ENCODE measurements around the gene CDK1. TPM values are rescaled to one million over a fixed set of nuclear protein-coding genes. Genes with fewer than 3 reads are reported as not detected.

The CDK1 gene
- total RNA-seq, 2 experiments from 2014 or later: 121 to 125 TPM

DNA sequence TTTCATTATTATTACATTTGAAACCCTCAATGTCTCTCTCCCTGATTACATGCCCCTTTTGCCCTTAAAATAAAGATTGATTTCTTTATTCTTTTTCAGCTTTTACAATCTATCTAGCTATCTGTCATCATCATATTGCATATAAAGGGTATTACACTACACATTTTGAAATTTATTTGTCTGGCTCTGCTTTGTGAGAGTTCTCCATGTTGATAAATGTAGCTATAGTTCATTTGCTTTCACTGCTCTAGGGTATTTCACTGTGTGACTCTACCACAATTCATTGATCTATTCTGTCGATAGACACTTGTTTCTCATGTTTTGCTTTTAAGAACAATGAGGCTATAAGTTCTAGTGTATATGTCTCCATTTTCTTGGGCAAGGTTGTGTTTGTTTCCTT, 25.6 kb downstream of the CDK1 start:
- no peak for DNase-seq
- POLR2A ChIA-PET: no interaction called here
- CTCF ChIA-PET: no interaction called here

DNA sequence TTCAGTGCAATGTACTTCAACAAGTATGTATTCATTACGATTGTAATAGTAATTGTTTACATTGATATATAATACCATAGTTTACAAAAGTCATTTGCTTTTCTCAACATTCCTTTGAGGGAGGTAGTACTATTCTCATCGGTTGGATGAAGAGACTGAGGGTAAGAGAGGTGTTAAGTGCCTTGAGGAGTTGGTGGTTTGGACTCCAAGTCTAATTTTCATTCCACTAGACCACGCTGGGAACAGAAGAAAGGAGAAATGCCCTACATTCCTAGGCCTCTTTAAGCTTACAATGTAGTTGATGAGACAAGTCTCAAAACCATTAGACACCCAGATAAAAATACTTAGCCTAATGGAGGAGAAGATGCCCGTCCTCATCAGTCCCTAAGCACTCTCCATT, 28.6 kb downstream of the CDK1 start:
- ChIA-PET CTCF (no interaction called here), POLR2A (no interaction called here)
- Mint-ChIP-seq H3K4me1 (no peaks in the 10 kb centered on the region), H3K27me3 (no peaks in the 10 kb centered on the region), H3K36me3 (ENCODE audit: low read depth) (peaks cover 13% of the 10 kb centered on the region), H3K27ac (no peak overlapping the region), H3K9me3 (no peaks in the 10 kb centered on the region), H3K4me3 (no peak overlapping the region)
- DNase-seq: no peak

More for the DNA sequence above, 25.6 kb downstream of the CDK1 start:
- H3K4me1 Mint-ChIP-seq: no peaks in the 10 kb centered on the region
- no peaks in the 10 kb centered on the region for H3K9me3 Mint-ChIP-seq
- no peak overlapping the region for H3K4me3 Mint-ChIP-seq
- no peak overlapping the region for H3K27ac Mint-ChIP-seq
- no peaks in the 10 kb centered on the region for H3K27me3 Mint-ChIP-seq
- peaks cover 13% of the 10 kb centered on the region for H3K36me3 Mint-ChIP-seq (ENCODE audit: low read depth)

DNA sequence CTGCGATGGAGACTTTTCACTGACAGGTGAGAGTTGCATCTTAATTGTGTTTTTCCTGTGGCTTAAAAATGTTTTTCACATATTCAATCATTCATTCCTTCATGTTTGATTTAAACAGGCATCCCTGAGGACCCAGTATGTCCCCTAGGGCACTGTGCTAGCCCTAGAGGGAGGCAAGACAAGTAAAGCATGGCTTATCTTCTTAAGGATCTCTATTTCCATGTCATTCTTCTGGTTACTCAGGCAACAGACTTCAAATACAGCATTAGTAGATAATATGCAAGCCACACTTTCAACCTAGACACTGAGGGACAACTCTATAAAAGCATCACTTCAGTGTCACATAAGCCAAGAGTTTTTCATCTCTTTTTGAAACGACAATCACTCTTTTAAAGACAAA, 29.2 kb downstream of the CDK1 start:
- CTCF ChIA-PET: no interaction called here
- no peaks in the 10 kb centered on the region for H3K27me3 Mint-ChIP-seq
- POLR2A ChIA-PET: no interaction called here
- H3K36me3 Mint-ChIP-seq (ENCODE audit: low read depth): peaks cover 13% of the 10 kb centered on the region
- H3K4me3 Mint-ChIP-seq: no peak overlapping the region
- H3K9me3 Mint-ChIP-seq: no peaks in the 10 kb centered on the region
- H3K4me1 Mint-ChIP-seq: no peaks in the 10 kb centered on the region
- DNase-seq: no peak
- no peak overlapping the region for H3K27ac Mint-ChIP-seq

DNA sequence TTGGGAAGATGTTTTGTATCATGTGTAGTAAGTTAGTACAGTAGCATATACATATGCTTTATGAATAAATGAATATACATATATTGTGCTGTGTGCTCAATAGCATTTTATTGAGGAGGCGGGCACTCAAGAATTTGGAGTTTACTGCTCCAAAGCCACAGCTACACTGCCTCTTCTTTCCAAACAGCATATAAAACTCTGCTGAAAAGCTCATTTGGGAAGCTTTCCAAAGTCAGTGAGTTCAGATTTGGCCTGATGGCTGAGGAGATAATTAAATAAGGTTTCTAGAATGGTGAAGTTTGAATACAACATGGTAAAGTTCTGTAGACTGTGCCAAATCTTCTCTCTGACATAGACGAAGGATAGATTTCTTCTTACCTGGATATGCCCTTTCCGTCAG, 29.8 kb downstream of the CDK1 start:
- no peaks in the 10 kb centered on the region for H3K4me1 Mint-ChIP-seq
- peaks cover 13% of the 10 kb centered on the region for H3K36me3 Mint-ChIP-seq (ENCODE audit: low read depth)
- DNase-seq: no peak
- H3K4me3 Mint-ChIP-seq: no peak overlapping the region
- POLR2A ChIA-PET: no interaction called here
- no peaks in the 10 kb centered on the region for H3K27me3 Mint-ChIP-seq
- H3K9me3 Mint-ChIP-seq: no peaks in the 10 kb centered on the region
- no peak overlapping the region for H3K27ac Mint-ChIP-seq
- CTCF ChIA-PET: no interaction called here

DNA sequence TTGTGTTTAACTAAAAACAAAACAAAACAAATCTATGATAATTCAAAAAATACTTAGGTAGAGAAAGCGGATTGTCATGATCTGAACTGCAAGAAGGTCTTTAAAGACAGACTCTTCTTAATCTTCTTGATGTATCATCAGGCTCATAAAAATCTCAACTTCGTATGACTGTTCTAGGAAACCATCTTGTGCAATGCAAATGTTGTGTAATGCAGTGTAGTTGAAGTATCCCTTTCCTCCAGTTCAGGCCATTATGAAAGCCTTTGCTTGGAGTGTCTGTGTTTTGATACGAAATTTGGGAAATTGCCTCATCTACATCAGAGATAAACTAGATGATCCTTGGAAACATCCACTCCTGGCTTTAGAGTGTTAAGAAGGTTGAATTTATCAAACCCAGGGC, 30.9 kb downstream of the CDK1 start:
- no peaks in the 10 kb centered on the region for H3K4me1 Mint-ChIP-seq
- CTCF ChIA-PET: no interaction called here

DNA sequence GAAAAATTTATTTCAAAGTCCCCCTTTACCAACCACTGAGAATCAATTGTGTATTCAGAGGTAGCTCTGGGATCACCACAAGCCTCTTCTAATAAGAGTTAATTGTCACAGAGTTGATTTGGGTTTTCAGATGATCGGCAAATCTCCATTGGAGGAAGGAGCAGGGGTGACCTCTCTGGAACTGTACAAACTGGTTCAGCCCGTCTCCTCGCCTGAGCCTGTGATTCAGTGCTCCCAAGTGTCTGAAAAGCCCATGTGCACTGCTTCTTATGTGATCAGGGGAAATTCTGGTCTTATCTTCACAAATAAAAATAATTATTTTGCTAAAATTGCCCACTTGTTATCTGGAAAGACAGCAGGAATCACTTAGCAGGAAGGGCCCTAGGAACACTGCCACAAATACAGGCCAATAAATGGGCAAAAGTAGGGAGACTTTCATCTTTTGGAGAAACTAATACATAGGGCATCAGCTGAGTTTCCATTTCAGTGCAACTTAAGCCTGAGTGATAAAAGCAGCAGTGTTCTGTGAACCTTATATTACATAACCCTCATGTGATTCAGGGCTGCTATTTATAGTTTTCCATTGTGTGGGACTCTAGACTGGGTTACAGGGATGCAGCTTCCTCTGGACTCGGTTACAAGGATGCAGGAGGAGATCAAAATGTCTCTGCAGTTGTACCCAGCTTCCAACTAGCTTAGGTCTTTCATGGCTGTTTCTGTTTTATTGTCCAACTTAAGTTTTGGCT, 32.3 kb downstream of the CDK1 start:
- ChIA-PET POLR2A (no interaction called here), CTCF (no interaction called here)
- Mint-ChIP-seq H3K4me3 (no peak overlapping the region), H3K27ac (no peak overlapping the region), H3K9me3 (no peaks in the 10 kb centered on the region), H3K27me3 (no peaks in the 10 kb centered on the region), H3K4me1 (no peaks in the 10 kb centered on the region), H3K36me3 (ENCODE audit: low read depth) (peaks cover 7% of the 10 kb centered on the region)
- DNase-seq: no peak

More for the DNA sequence above, 30.9 kb downstream of the CDK1 start:
- no peak for DNase-seq
- Mint-ChIP-seq H3K9me3 (no peaks in the 10 kb centered on the region), H3K27me3 (no peaks in the 10 kb centered on the region), H3K36me3 (ENCODE audit: low read depth) (peaks cover 7% of the 10 kb centered on the region), H3K27ac (no peak overlapping the region), H3K4me3 (no peak overlapping the region)
- POLR2A ChIA-PET: no interaction called here

DNA sequence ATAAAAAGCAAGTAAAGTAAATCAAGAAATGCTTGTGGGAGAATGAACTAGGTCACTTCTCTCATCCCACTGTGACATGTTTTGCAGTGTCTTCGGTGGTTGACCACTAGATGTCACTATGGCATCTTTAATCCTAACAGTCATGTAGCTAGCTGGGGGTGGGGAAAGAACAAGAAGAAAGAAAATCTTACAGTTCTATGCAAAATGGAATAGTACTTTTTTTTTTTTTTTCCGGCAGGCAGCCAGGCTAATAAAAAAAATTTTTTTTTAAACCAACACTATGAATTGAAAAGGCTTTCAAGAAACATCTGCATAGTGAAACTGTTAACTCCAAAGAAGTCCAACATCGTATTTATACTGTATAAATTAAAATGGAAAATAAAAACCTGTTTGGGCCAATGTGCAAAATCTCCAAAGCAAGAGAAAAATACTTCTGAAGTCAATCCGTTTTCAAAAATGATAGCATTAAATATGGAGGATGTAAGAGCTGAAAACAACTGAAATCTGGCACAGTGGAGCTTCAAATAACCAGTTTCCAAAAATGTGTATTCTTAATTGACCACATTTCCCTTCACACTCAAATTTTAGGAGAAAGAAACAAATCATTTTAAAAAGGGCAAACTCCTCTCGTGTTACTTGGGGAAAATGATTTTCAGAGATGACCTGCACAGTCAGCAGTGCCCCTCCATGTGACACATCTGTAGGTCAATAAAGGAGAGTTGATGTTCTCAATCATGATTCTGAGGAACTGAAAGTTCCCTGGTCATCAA, 38.5 kb downstream of the CDK1 start:
- ChIA-PET POLR2A (no interaction called here), CTCF (interaction anchor here (0.7 to 1.3 kb wide), 10 partner anchors 12 to 1017 kb away, joined by 3 to 7 read pairs (median 4); partner anchors contain the start of gene CDK1)
- no peaks in the 10 kb centered on the region for H3K9me3 Mint-ChIP-seq
- H3K27me3 Mint-ChIP-seq: peaks cover 4% of the 10 kb centered on the region
- H3K36me3 Mint-ChIP-seq (ENCODE audit: low read depth): no peaks in the 10 kb centered on the region
- peaks cover 7% of the 10 kb centered on the region for H3K4me1 Mint-ChIP-seq
- H3K27ac Mint-ChIP-seq: no peak overlapping the region
- no peak overlapping the region for H3K4me3 Mint-ChIP-seq
- DNase-seq: peak; percentile 21

DNA sequence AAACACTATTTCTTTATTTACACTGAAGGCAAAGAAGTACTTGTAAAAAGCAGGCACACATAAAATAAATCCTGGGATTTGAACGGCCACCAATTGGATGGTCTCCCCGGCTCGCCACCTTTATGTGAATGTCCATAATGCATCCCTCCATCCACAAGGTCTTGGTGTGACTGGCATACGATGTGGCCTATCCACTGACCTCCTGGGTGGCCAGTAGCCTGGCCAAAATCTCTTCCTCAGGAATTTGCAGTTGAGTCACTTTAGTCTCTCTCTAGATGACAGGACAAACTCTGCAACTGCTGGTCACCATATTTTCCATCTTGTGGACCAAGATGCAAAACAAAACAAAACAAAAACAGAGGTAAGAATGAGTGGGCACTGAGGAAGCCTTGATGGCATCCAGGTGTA, 39.1 kb downstream of the CDK1 start:
- Mint-ChIP-seq H3K9me3 (no peaks in the 10 kb centered on the region), H3K36me3 (ENCODE audit: low read depth) (no peaks in the 10 kb centered on the region), H3K4me3 (no peak overlapping the region), H3K4me1 (peaks cover 7% of the 10 kb centered on the region), H3K27ac (no peak overlapping the region), H3K27me3 (peaks cover 4% of the 10 kb centered on the region)
- POLR2A ChIA-PET: no interaction called here
- no peak for DNase-seq
- CTCF ChIA-PET: interaction anchor here (0.8 to 1.3 kb wide), 4 partner anchors 21 to 468 kb away, joined by 3 to 7 read pairs (median 5); partner anchors contain the start of gene CDK1

DNA sequence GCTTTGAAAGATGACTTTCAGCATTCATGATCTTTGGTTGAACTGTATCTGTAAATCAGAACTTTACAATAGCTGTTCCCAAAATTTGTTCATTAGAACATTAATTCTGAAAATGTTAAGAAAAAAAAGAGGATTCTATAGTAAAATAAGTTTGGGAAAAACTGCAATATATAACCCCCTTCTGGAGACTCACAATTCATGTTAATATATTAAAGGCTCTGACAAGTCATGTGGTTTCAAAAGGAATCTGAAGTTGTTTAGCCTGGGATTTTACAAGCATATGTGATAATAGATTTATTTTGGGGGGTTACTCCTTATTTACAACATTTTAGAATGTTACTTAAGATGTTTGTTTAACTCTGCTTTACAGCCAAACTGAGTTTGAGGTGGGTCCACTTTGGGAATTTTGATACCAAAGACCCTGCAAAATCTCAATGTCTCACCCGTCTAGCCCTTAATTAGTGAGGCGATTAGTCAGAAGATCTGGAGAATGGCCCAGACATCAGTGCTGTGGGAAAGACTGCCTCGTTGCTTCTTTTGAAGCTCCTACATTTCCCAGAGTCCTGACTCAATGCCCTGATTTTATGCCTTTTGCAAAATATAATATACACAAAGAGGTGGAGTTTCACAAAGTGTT, 40.0 kb downstream of the CDK1 start:
- DNase-seq: no peak
- no peak overlapping the region for H3K4me3 Mint-ChIP-seq

DNA sequence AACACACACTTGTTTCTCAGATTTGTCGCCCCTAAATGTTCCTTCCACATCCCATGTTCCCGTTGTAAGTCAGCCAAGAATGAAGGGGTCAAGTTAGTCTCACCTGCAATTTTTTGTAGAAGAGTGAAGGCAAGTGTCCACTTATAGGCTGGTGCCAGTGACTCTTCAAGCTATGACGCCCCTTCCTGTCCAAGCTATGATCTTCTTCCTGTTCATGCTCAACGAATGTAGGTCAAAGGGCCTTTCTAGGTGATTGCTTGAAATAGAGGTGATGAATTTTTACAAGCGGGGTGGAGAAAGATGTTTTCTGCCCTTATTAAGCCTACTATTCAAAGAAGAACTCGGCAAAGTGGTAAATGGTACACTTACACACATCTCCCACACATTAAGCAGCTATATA, 41.0 kb downstream of the CDK1 start:
- H3K4me1 Mint-ChIP-seq: peaks cover 7% of the 10 kb centered on the region
- H3K9me3 Mint-ChIP-seq: no peaks in the 10 kb centered on the region
- H3K4me3 Mint-ChIP-seq: no peak overlapping the region
- CTCF ChIA-PET: interaction anchor here (0.5 to 1.7 kb wide), 5 partner anchors 17 to 1221 kb away, joined by 3 to 9 read pairs (median 3); no protein-coding TSS in a partner anchor
- no peak overlapping the region for H3K27ac Mint-ChIP-seq
- POLR2A ChIA-PET: interaction anchor here (1.0 kb wide), 1 partner anchor 41 kb away, joined by 3 read pairs; the partner anchor contains the start of gene CDK1
- no peaks in the 10 kb centered on the region for H3K36me3 Mint-ChIP-seq (ENCODE audit: low read depth)
- peaks cover 4% of the 10 kb centered on the region for H3K27me3 Mint-ChIP-seq
- DNase-seq: no peak

More for the DNA sequence above, 40.0 kb downstream of the CDK1 start:
- peaks cover 7% of the 10 kb centered on the region for H3K4me1 Mint-ChIP-seq
- no peak overlapping the region for H3K27ac Mint-ChIP-seq
- peaks cover 4% of the 10 kb centered on the region for H3K27me3 Mint-ChIP-seq
- no peaks in the 10 kb centered on the region for H3K9me3 Mint-ChIP-seq
- ChIA-PET POLR2A (no interaction called here), CTCF (no interaction called here)
- no peaks in the 10 kb centered on the region for H3K36me3 Mint-ChIP-seq (ENCODE audit: low read depth)

DNA sequence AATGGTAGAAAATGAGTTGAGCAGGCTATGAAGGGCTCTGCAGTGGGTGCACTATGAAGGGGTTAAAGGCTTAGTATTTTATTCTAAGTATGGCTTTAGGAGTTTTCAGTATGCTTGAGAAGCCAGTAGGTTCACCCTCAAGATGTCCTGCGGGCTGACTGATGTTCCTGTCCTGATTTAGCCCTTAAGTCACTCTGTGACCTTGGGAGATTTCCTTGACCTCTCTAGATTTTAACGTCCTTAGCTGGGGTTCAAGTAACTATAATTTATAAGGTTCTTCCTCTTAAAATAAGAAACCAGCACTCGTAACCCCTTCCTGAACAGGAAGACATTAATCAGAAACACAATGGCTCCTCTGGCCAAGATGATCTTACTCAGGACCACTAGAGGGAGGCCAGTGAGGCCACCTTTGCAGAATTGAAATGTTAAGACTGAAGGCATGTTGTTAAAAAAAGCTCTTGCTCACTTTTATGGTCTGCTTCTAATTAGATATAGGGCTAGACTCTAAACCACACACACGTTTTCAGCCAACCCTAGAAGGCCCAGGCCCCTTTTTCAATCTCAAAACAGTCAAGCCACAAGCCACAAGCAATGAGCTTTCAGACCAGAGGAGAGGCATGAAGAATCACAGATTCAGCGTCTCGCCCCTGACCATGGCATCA, 41.9 kb downstream of the CDK1 start:
- CTCF ChIA-PET: interaction anchor here (0.6 to 1.7 kb wide), 5 partner anchors 129 to 913 kb away, joined by 3 to 9 read pairs (median 4); no protein-coding TSS in a partner anchor
- DNase-seq: no peak
- POLR2A ChIA-PET: interaction anchor here (1.0 kb wide), 1 partner anchor 42 kb away, joined by 3 read pairs; the partner anchor contains the start of gene CDK1
- no peak overlapping the region for H3K4me3 Mint-ChIP-seq
- no peak overlapping the region for H3K27ac Mint-ChIP-seq
- peaks cover 4% of the 10 kb centered on the region for H3K27me3 Mint-ChIP-seq
- no peaks in the 10 kb centered on the region for H3K9me3 Mint-ChIP-seq
- no peaks in the 10 kb centered on the region for H3K36me3 Mint-ChIP-seq (ENCODE audit: low read depth)
- H3K4me1 Mint-ChIP-seq: peaks cover 7% of the 10 kb centered on the region

DNA sequence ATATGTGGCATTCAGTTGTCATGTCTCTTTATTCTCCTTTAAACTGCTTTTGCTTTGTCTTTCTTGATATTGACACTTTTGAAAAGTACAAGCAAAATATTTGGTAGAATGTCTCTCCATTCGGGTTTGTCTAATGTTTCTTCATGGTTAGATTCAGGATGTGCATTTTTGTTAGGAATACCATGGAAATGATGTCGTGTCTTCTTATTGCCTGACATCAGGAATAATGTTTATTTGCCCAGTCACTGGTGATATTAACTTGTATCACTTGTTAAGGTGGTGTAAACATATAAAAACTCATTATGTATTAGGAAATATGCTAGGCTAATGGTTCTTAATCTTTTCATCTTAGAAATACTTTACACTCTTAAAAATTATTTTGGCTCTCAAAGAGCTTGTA, 43.4 kb downstream of the CDK1 start:
- peaks cover 6% of the 10 kb centered on the region for H3K27me3 Mint-ChIP-seq
- H3K27ac Mint-ChIP-seq: no peak overlapping the region
- CTCF ChIA-PET: no interaction called here
- H3K4me1 Mint-ChIP-seq: peaks cover 7% of the 10 kb centered on the region
- no peaks in the 10 kb centered on the region for H3K36me3 Mint-ChIP-seq (ENCODE audit: low read depth)
- DNase-seq: no peak
- no peaks in the 10 kb centered on the region for H3K9me3 Mint-ChIP-seq
- H3K4me3 Mint-ChIP-seq: no peak overlapping the region
- POLR2A ChIA-PET: no interaction called here

DNA sequence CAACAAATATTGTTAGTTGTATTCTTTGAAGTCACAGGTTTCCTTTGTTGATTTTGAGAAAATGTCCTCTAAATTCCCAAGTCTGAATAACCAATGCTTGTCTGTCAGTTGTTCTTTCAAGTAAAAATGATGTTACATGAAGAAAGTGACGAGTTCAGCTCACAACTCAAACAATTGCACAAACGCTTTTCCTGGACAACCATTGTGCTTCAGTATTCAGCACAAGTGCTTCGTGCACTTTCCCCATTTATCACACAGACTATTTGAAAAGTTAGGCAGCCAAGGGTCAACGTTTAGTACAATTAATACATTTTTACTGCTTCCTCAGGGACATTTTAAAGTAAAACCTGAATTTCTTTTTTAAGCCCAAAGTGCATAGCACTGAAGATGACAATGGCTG, 44.5 kb downstream of the CDK1 start:
- Mint-ChIP-seq H3K4me3 (no peak overlapping the region), H3K4me1 (peaks cover 9% of the 10 kb centered on the region), H3K27me3 (peaks cover 6% of the 10 kb centered on the region), H3K36me3 (ENCODE audit: low read depth) (no peaks in the 10 kb centered on the region), H3K27ac (no peak overlapping the region), H3K9me3 (no peaks in the 10 kb centered on the region)
- no peak for DNase-seq
- POLR2A ChIA-PET: no interaction called here
- CTCF ChIA-PET: interaction anchor here (0.6 kb wide), 1 partner anchor 54 kb away, joined by 6 read pairs; no protein-coding TSS in a partner anchor

All from activated CD4-positive, alpha-beta memory T cell treated with anti-CD3 and anti-CD28 coated beads, Interleukin-2, amount 10 ng/mL, durations not matched to agents 7 days and 5 days (primary cell).